Liver (tissue), 3 donors: Measurements from ENCODE around the gene PDE2A.

ENCODE experiments used
- EGR1 ChIP-seq, 2 donors: IDR thresholded peaks; 2 replicates each; pipeline ENCODE4 v1.6.1; 2016 to 2018; ENCODE audit warnings: antibody characterized with exemption in 2 of 2, low read depth in 2 of 2
- JUND ChIP-seq, 2 donors: IDR thresholded peaks; 2 replicates each; pipeline ENCODE4 v1.6.1; 2016; ENCODE audit warnings: antibody characterized with exemption in 2 of 2
- SP1 ChIP-seq: IDR thresholded peaks from 2 replicates; pipeline ENCODE4 v1.6.1; 2018; ENCODE audit warnings: antibody characterized with exemption, mild to moderate bottlenecking
- TF ChIP-seq, protein P1 (sequence below): IDR thresholded peaks from 2 replicates; pipeline ENCODE4 v1.6.1; 2016; ENCODE audit warnings: antibody characterized with exemption
- TF ChIP-seq, protein P2 (sequence below): fragments of 150-350 bp; IDR thresholded peaks from 2 replicates; pipeline ENCODE4 v1.5.1; 2017; ENCODE audit warnings: improper control_type of control experiment, low read depth, low read length; ENCODE audit not compliant: missing input control
- TF ChIP-seq, protein P3 (sequence below): IDR thresholded peaks from 2 replicates; pipeline ENCODE4 v1.6.1; 2016; ENCODE audit warnings: antibody characterized with exemption
- TF ChIP-seq, protein P4 (sequence below): IDR thresholded peaks from 2 replicates; pipeline ENCODE4 v1.6.1; 2016; ENCODE audit warnings: antibody characterized with exemption
- TF ChIP-seq, protein P5 (sequence below): IDR thresholded peaks from 2 replicates; pipeline ENCODE4 v1.6.1; 2016; ENCODE audit warnings: antibody characterized with exemption, mild to moderate bottlenecking
- donor health status: healthy.
- donor health status: healthy.

DNA sequence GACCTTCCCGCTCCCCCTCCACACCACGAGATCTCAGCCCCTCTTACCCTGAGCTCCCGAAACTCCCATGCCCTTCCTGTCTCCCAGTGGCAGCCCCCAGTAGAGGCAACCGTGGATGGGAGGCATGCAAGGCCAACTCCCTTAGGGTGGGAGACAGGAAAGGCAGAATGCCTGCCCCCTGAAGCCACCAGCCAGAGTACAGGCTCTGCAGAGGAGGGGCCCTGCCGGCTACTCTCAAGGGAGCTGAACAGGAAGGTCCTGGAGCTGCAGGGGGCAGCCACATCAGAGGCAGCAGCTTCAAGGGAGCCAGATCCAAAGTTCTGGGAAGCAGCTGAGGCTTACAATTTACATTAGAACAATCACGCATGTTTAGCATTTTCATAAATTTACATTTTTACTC lies 38.3 kb downstream of the PDE2A start:
- TF ChIP-seq, protein P1, sequence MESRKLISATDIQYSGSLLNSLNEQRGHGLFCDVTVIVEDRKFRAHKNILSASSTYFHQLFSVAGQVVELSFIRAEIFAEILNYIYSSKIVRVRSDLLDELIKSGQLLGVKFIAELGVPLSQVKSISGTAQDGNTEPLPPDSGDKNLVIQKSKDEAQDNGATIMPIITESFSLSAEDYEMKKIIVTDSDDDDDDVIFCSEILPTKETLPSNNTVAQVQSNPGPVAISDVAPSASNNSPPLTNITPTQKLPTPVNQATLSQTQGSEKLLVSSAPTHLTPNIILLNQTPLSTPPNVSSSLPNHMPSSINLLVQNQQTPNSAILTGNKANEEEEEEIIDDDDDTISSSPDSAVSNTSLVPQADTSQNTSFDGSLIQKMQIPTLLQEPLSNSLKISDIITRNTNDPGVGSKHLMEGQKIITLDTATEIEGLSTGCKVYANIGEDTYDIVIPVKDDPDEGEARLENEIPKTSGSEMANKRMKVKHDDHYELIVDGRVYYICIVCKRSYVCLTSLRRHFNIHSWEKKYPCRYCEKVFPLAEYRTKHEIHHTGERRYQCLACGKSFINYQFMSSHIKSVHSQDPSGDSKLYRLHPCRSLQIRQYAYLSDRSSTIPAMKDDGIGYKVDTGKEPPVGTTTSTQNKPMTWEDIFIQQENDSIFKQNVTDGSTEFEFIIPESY, result no peak
- TF ChIP-seq, protein P2, sequence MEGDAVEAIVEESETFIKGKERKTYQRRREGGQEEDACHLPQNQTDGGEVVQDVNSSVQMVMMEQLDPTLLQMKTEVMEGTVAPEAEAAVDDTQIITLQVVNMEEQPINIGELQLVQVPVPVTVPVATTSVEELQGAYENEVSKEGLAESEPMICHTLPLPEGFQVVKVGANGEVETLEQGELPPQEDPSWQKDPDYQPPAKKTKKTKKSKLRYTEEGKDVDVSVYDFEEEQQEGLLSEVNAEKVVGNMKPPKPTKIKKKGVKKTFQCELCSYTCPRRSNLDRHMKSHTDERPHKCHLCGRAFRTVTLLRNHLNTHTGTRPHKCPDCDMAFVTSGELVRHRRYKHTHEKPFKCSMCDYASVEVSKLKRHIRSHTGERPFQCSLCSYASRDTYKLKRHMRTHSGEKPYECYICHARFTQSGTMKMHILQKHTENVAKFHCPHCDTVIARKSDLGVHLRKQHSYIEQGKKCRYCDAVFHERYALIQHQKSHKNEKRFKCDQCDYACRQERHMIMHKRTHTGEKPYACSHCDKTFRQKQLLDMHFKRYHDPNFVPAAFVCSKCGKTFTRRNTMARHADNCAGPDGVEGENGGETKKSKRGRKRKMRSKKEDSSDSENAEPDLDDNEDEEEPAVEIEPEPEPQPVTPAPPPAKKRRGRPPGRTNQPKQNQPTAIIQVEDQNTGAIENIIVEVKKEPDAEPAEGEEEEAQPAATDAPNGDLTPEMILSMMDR, result no peak
- TF ChIP-seq, protein P3, sequence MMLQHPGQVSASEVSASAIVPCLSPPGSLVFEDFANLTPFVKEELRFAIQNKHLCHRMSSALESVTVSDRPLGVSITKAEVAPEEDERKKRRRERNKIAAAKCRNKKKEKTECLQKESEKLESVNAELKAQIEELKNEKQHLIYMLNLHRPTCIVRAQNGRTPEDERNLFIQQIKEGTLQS, result no peak
- TF ChIP-seq JUND (IDR thresholded peaks at IDR 0.05) (no peak), EGR1 (IDR thresholded peaks at IDR 0.05; ENCODE audit: low read depth in 2 of 2) (no peak), SP1 (no peak)
- TF ChIP-seq, protein P4, sequence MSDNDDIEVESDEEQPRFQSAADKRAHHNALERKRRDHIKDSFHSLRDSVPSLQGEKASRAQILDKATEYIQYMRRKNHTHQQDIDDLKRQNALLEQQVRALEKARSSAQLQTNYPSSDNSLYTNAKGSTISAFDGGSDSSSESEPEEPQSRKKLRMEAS, result no peak
- TF ChIP-seq, protein P5, sequence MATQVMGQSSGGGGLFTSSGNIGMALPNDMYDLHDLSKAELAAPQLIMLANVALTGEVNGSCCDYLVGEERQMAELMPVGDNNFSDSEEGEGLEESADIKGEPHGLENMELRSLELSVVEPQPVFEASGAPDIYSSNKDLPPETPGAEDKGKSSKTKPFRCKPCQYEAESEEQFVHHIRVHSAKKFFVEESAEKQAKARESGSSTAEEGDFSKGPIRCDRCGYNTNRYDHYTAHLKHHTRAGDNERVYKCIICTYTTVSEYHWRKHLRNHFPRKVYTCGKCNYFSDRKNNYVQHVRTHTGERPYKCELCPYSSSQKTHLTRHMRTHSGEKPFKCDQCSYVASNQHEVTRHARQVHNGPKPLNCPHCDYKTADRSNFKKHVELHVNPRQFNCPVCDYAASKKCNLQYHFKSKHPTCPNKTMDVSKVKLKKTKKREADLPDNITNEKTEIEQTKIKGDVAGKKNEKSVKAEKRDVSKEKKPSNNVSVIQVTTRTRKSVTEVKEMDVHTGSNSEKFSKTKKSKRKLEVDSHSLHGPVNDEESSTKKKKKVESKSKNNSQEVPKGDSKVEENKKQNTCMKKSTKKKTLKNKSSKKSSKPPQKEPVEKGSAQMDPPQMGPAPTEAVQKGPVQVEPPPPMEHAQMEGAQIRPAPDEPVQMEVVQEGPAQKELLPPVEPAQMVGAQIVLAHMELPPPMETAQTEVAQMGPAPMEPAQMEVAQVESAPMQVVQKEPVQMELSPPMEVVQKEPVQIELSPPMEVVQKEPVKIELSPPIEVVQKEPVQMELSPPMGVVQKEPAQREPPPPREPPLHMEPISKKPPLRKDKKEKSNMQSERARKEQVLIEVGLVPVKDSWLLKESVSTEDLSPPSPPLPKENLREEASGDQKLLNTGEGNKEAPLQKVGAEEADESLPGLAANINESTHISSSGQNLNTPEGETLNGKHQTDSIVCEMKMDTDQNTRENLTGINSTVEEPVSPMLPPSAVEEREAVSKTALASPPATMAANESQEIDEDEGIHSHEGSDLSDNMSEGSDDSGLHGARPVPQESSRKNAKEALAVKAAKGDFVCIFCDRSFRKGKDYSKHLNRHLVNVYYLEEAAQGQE, result no peak
